Urinary bladder (tissue), 4 donors: ENCODE data around the gene TDRD10. TPM values are rescaled to one million over a fixed set of nuclear protein-coding genes. Genes with fewer than 3 reads are reported as not detected.
"Not testable (repeated sequence)": the region's sequence is repeated elsewhere in the genome, so short reads cannot be mapped to it uniquely, and the experiment has no call there.

Source experiments
- DNase-seq: peaks from one replicate; pipeline ENCODE4 v3.0.0-alpha.2; 2015; ENCODE audit errors: extremely low spot score
- H3K27ac ChIP-seq: one replicate; pipeline ENCODE4 v1.5.1; 2013; ENCODE audit warnings: low read depth, mild to moderate bottlenecking, moderate library complexity
- H3K36me3 ChIP-seq: one replicate; pipeline ENCODE4 v1.6.1; 2013; ENCODE audit warnings: mild to moderate bottlenecking, moderate library complexity; ENCODE audit not compliant: insufficient read depth
- H3K4me1 ChIP-seq: one replicate; pipeline ENCODE4 v1.6.1; 2013; ENCODE audit warnings: mild to moderate bottlenecking, moderate library complexity; ENCODE audit not compliant: insufficient read depth
- H3K4me3 ChIP-seq: one replicate; pipeline ENCODE4 v1.5.1; 2013; ENCODE audit warnings: low read depth, low read length
- WGBS: extraction: QIAGEN DNeasy Blood & Tissue Kit; methylation state at CpG from one replicate; pipeline ENCODE4 v1.1.7; 2013; 5-methylcytosine and 5-hydroxymethylcytosine counted together
- polyA plus RNA-seq: library from polyadenylated mRNA; stranded (reverse); fragments of 200-250 nt; gene quantifications from one replicate; pipeline ENCODE4 v1.2.3, GENCODE V29; 2013
- total RNA-seq: library from RNA; depleted of rRNA; stranded (reverse); fragments of >200 nt; gene quantifications from one replicate; pipeline ENCODE4 v1.2.3, GENCODE V29; 2014
- donor health status: healthy with polysubstance abuse.
- donor health status: healthy.

Gene TDRD10
- total and polyA plus RNA-seq, 2 donors = 1.4 to 4.1 TPM

GRCh38 chr1:154468535-154469250 lies 33.3 kb upstream of the TDRD10 start:
- no peak overlapping the region for H3K4me3 ChIP-seq
- no peak for DNase-seq
- H3K4me1 ChIP-seq = no peaks in the 10 kb centered on the region
- H3K27ac ChIP-seq = no peak overlapping the region
- H3K36me3 ChIP-seq = no peaks in the 10 kb centered on the region
- 76% methylated on average over 12 of the region's 12 CpGs for WGBS

- Histone ChIP-seq H3K27ac (no peak overlapping the region), H3K4me1 (no peaks in the 10 kb centered on the region), H3K4me3 (no peak overlapping the region), H3K36me3 (no peaks in the 10 kb centered on the region)
- DNase-seq = no peak
- WGBS = 91% methylated on average over 10 of the region's 10 CpGs
These were observed 32.0 kb upstream of the TDRD10 start for GRCh38 chr1:154469844-154470560.

- no peak for DNase-seq
- WGBS = 95% methylated on average over 2 of the region's 2 CpGs
- Histone ChIP-seq H3K4me3 (no peak overlapping the region), H3K4me1 (no peaks in the 10 kb centered on the region), H3K27ac (no peak overlapping the region), H3K36me3 (no peaks in the 10 kb centered on the region)
These were observed 30.7 kb upstream of the TDRD10 start for GRCh38 chr1:154471304-154471703.

GRCh38 chr1:154474802-154475201 lies 27.2 kb upstream of the TDRD10 start:
- Histone ChIP-seq H3K4me3 (no peak overlapping the region), H3K36me3 (no peaks in the 10 kb centered on the region), H3K27ac (no peak overlapping the region), H3K4me1 (no peaks in the 10 kb centered on the region)
- DNase-seq = no peak
- WGBS = 62% methylated on average over 3 of the region's 3 CpGs

- 98% methylated on average over 1 of the region's 1 CpG for WGBS
- no peaks in the 10 kb centered on the region for H3K36me3 ChIP-seq
- no peak overlapping the region for H3K27ac ChIP-seq
- no peak overlapping the region for H3K4me3 ChIP-seq
- DNase-seq = no peak
- H3K4me1 ChIP-seq = no peaks in the 10 kb centered on the region
These were observed 25.2 kb upstream of the TDRD10 start for GRCh38 chr1:154476791-154477190.

- 89% methylated on average over 8 of the region's 8 CpGs for WGBS
- no peak overlapping the region for H3K4me3 ChIP-seq
- no peak for DNase-seq
- no peak overlapping the region for H3K27ac ChIP-seq
- no peaks in the 10 kb centered on the region for H3K4me1 ChIP-seq
- no peaks in the 10 kb centered on the region for H3K36me3 ChIP-seq
These were observed 24.0 kb upstream of the TDRD10 start for GRCh38 chr1:154478013-154478412.

- Histone ChIP-seq H3K4me3 (no peak overlapping the region), H3K27ac (no peak overlapping the region), H3K4me1 (no peaks in the 10 kb centered on the region), H3K36me3 (no peaks in the 10 kb centered on the region)
- no peak for DNase-seq
- WGBS = 59% methylated on average over 5 of the region's 5 CpGs
These were observed 23.4 kb upstream of the TDRD10 start for GRCh38 chr1:154478639-154479038.

- H3K4me3 ChIP-seq = no peak overlapping the region
- DNase-seq = peak; percentile 75
- 38% methylated on average over 9 of the region's 9 CpGs for WGBS
- H3K27ac ChIP-seq = no peak overlapping the region
- H3K4me1 ChIP-seq = no peaks in the 10 kb centered on the region
- H3K36me3 ChIP-seq = no peaks in the 10 kb centered on the region
These were observed 22.1 kb upstream of the TDRD10 start for GRCh38 chr1:154479764-154480421.

GRCh38 chr1:154481053-154481452 lies 21.0 kb upstream of the TDRD10 start:
- no peak overlapping the region for H3K4me3 ChIP-seq
- no peaks in the 10 kb centered on the region for H3K36me3 ChIP-seq
- no peak for DNase-seq
- no peaks in the 10 kb centered on the region for H3K4me1 ChIP-seq
- 77% methylated on average over 1 of the region's 1 CpG for WGBS
- no peak overlapping the region for H3K27ac ChIP-seq

GRCh38 chr1:154483941-154484803 lies 17.8 kb upstream of the TDRD10 start:
- WGBS = 77% methylated on average over 14 of the region's 14 CpGs
- Histone ChIP-seq H3K36me3 (no peaks in the 10 kb centered on the region), H3K4me3 (no peak overlapping the region), H3K27ac (no peak overlapping the region), H3K4me1 (no peaks in the 10 kb centered on the region)
- no peak for DNase-seq

- H3K36me3 ChIP-seq = no peaks in the 10 kb centered on the region
- no peaks in the 10 kb centered on the region for H3K4me1 ChIP-seq
- DNase-seq = no peak
- H3K4me3 ChIP-seq = no peak overlapping the region
- H3K27ac ChIP-seq = no peak overlapping the region
- 67% methylated on average over 5 of the region's 5 CpGs for WGBS
These were observed 16.9 kb upstream of the TDRD10 start for GRCh38 chr1:154485106-154485505.

GRCh38 chr1:154485910-154486496 lies 16.0 kb upstream of the TDRD10 start:
- H3K27ac ChIP-seq = no peak overlapping the region
- no peak overlapping the region for H3K4me3 ChIP-seq
- H3K4me1 ChIP-seq = no peaks in the 10 kb centered on the region
- DNase-seq = no peak
- no peaks in the 10 kb centered on the region for H3K36me3 ChIP-seq
- 57% methylated on average over 7 of the region's 7 CpGs for WGBS

- not testable (repeated sequence) for H3K27ac ChIP-seq
These were observed 15.3 kb upstream of the TDRD10 start for GRCh38 chr1:154486756-154487155.

More at GRCh38 chr1:154486756-154487155, 15.3 kb upstream of the TDRD10 start:
- H3K4me1 ChIP-seq, H3K4me3 ChIP-seq, DNase-seq, H3K36me3 ChIP-seq: not testable (repeated sequence)
- 70% methylated on average over 5 of the region's 5 CpGs for whole genome bisulfite sequencing
